HepG2 (cell line): ENCODE data around the gene ZFAND2B. TPM values are rescaled to one million over a fixed set of nuclear protein-coding genes. Genes with fewer than 3 reads are reported as not detected.

ENCODE experiments used
- AKAP8 ChIP-seq: sonication (generic); formaldehyde crosslinking; IDR thresholded peaks from 2 replicates; pipeline ENCODE4 v1.5.1; 2020; ENCODE audit warnings: mild to moderate bottlenecking, missing genetic modification reagents
- GABPA ChIP-seq, 2 experiments: IDR thresholded peaks; 2 replicates each; pipeline ENCODE4 v1.6.1; 2011 to 2016; ENCODE audit warnings: low read depth in 2 of 2, low read length in 1 of 2, missing biosample characterization in 1 of 2, missing genetic modification characterization in 1 of 2
- HNRNPUL1 ChIP-seq: fragments of 200-400 bp; formaldehyde crosslinking; IDR thresholded peaks from 2 replicates; pipeline ENCODE4 v1.6.1; 2017; ENCODE audit warnings: low read depth, mild to moderate bottlenecking, low read length, moderate library complexity
- RBM22 ChIP-seq: fragments of 200-400 bp; formaldehyde crosslinking; optimal IDR thresholded peaks from 2 replicates; pipeline ENCODE3; 2017; ENCODE audit warnings: mild to moderate bottlenecking, low read length, moderate library complexity
- TBX3 ChIP-seq: fragments of 450-650 bp; IDR thresholded peaks from 2 replicates; pipeline ENCODE4 v1.6.1; 2017; ENCODE audit warnings: antibody characterized with exemption, mild to moderate bottlenecking, inconsistent platforms, borderline replicate concordance
- ZBTB38 ChIP-seq: sonication (generic); formaldehyde crosslinking; IDR thresholded peaks from 2 replicates; pipeline ENCODE4 v1.5.1; 2020; ENCODE audit warnings: mild to moderate bottlenecking, missing genetic modification reagents
- ZBTB4 ChIP-seq: sonication (generic); formaldehyde crosslinking; IDR thresholded peaks from 2 replicates; pipeline ENCODE4 v1.4.0; 2020; ENCODE audit warnings: missing genetic modification reagents, mild to moderate bottlenecking, borderline replicate concordance
- ZC3H13 ChIP-seq: sonication (generic); formaldehyde crosslinking; IDR thresholded peaks from 2 replicates; pipeline ENCODE4 v1.8.1; 2023; ENCODE audit warnings: mild to moderate bottlenecking, missing genetic modification reagents, moderate library complexity
- ZNF121 ChIP-seq: sonication (generic); formaldehyde crosslinking; IDR thresholded peaks from 2 replicates; pipeline ENCODE4 v1.5.0; 2020; ENCODE audit warnings: mild to moderate bottlenecking, missing genetic modification reagents
- ZNF234 ChIP-seq: sonication (generic); formaldehyde crosslinking; conservative IDR thresholded peaks from 2 replicates; pipeline ENCODE4 v1.5.1; 2020; ENCODE audit warnings: mild to moderate bottlenecking, missing genetic modification reagents
- ZNF329 ChIP-seq: sonication (generic); formaldehyde crosslinking; IDR thresholded peaks from 2 replicates; pipeline ENCODE4 v1.9.0; 2021; ENCODE audit warnings: low read depth, mild to moderate bottlenecking, missing genetic modification reagents
- ZNF776 ChIP-seq: sonication (generic); formaldehyde crosslinking; IDR thresholded peaks from 2 replicates; pipeline ENCODE4 v1.4.0; 2020; ENCODE audit warnings: mild to moderate bottlenecking, missing genetic modification reagents
- polyA plus RNA-seq, 8 experiments: library from polyadenylated mRNA; depleted of rRNA in 3 of 8; stranded (reverse) in 7 of 8; unstranded in 1 of 8; fragments of >200 nt; fragmentation: Illumina TruSeq in 4 of 8; extraction: Trizol in 4 of 8; gene quantifications; 2 replicates each; pipeline versions ENCODE4 v1.2.1 to v1.2.3, GENCODE V29; 2011 to 2016; ENCODE audit warnings: low read depth in 4 of 8, missing spikeins in 1 of 8, mixed read lengths in 1 of 8; ENCODE audit not compliant: insufficient read depth in 1 of 8
- total RNA-seq, 5 experiments: library from RNA; depleted of rRNA; stranded (reverse); fragments of >200 nt; fragmentation: Illumina TruSeq; extraction: Trizol; gene quantifications; 2 replicates each; pipeline ENCODE4 v1.2.3, GENCODE V29; 2016; ENCODE audit warnings: low read depth in 1 of 5
- TF ChIP-seq, protein P1 (sequence below): sonication (generic); formaldehyde crosslinking; IDR thresholded peaks from 2 replicates; pipeline ENCODE4 v1.5.1; 2020; ENCODE audit warnings: mild to moderate bottlenecking, missing genetic modification reagents, moderate library complexity
- TF ChIP-seq, protein P2 (sequence below): sonication (generic); formaldehyde crosslinking; conservative IDR thresholded peaks from 2 replicates; pipeline ENCODE4 v1.4.0; 2020; ENCODE audit warnings: mild to moderate bottlenecking, missing genetic modification reagents, moderate library complexity
- TF ChIP-seq, protein P3 (sequence below): sonication (generic); formaldehyde crosslinking; IDR thresholded peaks from 2 replicates; pipeline ENCODE4 v1.9.0; 2022; ENCODE audit warnings: missing genetic modification reagents, mild to moderate bottlenecking, borderline replicate concordance

The ZFAND2B gene
- total and polyA plus RNA-seq, 2 of the 13 experiments (the other 11 are each of a cell fraction or from before 2014, with no cell fraction given) = 53.3 to 115 TPM

- TF ChIP-seq ZBTB4 (CRISPR knock-in tag) (peak; percentile 31; the same call in 1 of the 2 replicates), ZC3H13 (no peak), ZNF329 (CRISPR knock-in tag) (0 out of 2 replicates have a peak, but pooled peaks have one; percentile 14), ZBTB38 (CRISPR knock-in tag) (peak; percentile 33; the same call in 1 of the 2 replicates), ZNF776 (CRISPR knock-in tag) (no peak), TBX3 (no peak), AKAP8 (no peak), ZNF234 (CRISPR knock-in tag) (no peak), GABPA (IDR thresholded peaks at IDR 0.05; ENCODE audit: low read depth, low read length) (no peak), GABPA (CRISPR knock-in tag; IDR thresholded peaks at IDR 0.05; ENCODE audit: low read depth) (no peak), ZNF121 (CRISPR knock-in tag) (no peak), HNRNPUL1 (no peak), RBM22 (peak; percentile 75)
- TF ChIP-seq, protein P1, sequence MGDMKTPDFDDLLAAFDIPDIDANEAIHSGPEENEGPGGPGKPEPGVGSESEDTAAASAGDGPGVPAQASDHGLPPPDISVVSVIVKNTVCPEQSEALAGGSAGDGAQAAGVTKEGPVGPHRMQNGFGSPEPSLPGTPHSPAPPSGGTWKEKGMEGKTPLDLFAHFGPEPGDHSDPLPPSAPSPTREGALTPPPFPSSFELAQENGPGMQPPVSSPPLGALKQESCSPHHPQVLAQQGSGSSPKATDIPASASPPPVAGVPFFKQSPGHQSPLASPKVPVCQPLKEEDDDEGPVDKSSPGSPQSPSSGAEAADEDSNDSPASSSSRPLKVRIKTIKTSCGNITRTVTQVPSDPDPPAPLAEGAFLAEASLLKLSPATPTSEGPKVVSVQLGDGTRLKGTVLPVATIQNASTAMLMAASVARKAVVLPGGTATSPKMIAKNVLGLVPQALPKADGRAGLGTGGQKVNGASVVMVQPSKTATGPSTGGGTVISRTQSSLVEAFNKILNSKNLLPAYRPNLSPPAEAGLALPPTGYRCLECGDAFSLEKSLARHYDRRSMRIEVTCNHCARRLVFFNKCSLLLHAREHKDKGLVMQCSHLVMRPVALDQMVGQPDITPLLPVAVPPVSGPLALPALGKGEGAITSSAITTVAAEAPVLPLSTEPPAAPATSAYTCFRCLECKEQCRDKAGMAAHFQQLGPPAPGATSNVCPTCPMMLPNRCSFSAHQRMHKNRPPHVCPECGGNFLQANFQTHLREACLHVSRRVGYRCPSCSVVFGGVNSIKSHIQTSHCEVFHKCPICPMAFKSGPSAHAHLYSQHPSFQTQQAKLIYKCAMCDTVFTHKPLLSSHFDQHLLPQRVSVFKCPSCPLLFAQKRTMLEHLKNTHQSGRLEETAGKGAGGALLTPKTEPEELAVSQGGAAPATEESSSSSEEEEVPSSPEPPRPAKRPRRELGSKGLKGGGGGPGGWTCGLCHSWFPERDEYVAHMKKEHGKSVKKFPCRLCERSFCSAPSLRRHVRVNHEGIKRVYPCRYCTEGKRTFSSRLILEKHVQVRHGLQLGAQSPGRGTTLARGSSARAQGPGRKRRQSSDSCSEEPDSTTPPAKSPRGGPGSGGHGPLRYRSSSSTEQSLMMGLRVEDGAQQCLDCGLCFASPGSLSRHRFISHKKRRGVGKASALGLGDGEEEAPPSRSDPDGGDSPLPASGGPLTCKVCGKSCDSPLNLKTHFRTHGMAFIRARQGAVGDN = no peak
- TF ChIP-seq, protein P2, sequence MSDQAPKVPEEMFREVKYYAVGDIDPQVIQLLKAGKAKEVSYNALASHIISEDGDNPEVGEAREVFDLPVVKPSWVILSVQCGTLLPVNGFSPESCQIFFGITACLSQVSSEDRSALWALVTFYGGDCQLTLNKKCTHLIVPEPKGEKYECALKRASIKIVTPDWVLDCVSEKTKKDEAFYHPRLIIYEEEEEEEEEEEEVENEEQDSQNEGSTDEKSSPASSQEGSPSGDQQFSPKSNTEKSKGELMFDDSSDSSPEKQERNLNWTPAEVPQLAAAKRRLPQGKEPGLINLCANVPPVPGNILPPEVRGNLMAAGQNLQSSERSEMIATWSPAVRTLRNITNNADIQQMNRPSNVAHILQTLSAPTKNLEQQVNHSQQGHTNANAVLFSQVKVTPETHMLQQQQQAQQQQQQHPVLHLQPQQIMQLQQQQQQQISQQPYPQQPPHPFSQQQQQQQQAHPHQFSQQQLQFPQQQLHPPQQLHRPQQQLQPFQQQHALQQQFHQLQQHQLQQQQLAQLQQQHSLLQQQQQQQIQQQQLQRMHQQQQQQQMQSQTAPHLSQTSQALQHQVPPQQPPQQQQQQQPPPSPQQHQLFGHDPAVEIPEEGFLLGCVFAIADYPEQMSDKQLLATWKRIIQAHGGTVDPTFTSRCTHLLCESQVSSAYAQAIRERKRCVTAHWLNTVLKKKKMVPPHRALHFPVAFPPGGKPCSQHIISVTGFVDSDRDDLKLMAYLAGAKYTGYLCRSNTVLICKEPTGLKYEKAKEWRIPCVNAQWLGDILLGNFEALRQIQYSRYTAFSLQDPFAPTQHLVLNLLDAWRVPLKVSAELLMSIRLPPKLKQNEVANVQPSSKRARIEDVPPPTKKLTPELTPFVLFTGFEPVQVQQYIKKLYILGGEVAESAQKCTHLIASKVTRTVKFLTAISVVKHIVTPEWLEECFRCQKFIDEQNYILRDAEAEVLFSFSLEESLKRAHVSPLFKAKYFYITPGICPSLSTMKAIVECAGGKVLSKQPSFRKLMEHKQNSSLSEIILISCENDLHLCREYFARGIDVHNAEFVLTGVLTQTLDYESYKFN (CRISPR knock-in tag) = no peak
- TF ChIP-seq, protein P3, sequence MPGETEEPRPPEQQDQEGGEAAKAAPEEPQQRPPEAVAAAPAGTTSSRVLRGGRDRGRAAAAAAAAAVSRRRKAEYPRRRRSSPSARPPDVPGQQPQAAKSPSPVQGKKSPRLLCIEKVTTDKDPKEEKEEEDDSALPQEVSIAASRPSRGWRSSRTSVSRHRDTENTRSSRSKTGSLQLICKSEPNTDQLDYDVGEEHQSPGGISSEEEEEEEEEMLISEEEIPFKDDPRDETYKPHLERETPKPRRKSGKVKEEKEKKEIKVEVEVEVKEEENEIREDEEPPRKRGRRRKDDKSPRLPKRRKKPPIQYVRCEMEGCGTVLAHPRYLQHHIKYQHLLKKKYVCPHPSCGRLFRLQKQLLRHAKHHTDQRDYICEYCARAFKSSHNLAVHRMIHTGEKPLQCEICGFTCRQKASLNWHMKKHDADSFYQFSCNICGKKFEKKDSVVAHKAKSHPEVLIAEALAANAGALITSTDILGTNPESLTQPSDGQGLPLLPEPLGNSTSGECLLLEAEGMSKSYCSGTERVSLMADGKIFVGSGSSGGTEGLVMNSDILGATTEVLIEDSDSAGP (CRISPR knock-in tag) = peak; percentile 29; the same call in 1 of the 2 replicates
Measured at GRCh38 chr2:219210886-219211362, 4.3 kb downstream of the ZFAND2B start (continued).
